HG02610 (cell line): ENCODE data around the gene PDPK1.
"Not testable (repeated sequence)": the region's sequence is repeated elsewhere in the genome, so short reads cannot be mapped to it uniquely, and the experiment has no call there.

ENCODE experiments used
- ATAC-seq: cut with Tn5 transposase; IDR thresholded peaks from one replicate; pipeline ENCODE4 v1.9.1; 2021; ENCODE audit warnings: mild to moderate bottlenecking, moderate library complexity; ENCODE audit not compliant: unreplicated experiment

Gene PDPK1

GRCh38 chr16:2609827-2610470 is 72.1 kb downstream of the PDPK1 start:
- no peak for ATAC-seq

GRCh38 chr16:2610781-2611498 is 73.1 kb downstream of the PDPK1 start:
- no peak for ATAC-seq

DNA sequence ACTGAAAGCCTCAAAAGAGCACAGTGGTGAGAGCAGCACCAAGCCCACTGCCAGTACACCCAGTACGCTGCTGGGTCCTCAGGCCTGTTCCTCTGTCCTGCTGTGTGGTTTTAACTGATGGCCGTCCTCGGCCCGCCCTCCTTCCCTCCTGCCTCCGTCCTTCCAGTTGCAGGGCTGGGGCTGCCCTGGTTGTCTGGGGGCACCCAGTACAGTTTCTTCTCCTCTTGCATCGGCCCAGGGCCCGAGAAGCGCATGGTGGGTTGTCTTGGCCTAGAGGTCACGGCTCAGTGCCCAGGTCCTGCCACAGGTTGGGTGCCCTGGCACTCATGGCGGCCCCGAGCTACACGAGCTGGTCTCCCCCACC is 73.7 kb downstream of the PDPK1 start:
- ATAC-seq, result no peak

- ATAC-seq, result not testable (repeated sequence)
Measured at GRCh38 chr16:2611877-2612276, 74.1 kb downstream of the PDPK1 start.

DNA sequence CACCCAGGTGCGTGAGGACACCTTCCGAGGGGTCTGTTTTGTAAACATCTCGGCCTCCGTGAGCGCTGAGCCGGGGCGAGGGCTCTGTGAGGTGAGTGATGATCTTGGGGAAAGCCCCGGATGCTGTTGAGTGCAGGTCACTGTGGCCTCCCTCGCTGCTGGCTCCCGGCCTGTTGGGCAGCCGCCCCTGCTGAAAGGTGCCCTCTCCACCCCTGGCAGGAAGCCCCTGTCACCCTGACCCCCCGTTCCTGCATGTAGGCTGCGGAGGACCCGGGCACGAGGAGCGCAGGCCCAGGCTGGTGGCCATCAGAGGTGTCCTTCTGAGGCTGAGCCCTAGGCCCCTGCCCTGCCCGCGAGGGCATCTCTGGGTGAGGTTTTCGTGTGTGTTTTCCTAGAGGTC is 75.4 kb downstream of the PDPK1 start:
- not testable (repeated sequence) for ATAC-seq

- ATAC-seq, result no peak
Measured at GRCh38 chr16:2614761-2615191, 77.0 kb downstream of the PDPK1 start.

DNA sequence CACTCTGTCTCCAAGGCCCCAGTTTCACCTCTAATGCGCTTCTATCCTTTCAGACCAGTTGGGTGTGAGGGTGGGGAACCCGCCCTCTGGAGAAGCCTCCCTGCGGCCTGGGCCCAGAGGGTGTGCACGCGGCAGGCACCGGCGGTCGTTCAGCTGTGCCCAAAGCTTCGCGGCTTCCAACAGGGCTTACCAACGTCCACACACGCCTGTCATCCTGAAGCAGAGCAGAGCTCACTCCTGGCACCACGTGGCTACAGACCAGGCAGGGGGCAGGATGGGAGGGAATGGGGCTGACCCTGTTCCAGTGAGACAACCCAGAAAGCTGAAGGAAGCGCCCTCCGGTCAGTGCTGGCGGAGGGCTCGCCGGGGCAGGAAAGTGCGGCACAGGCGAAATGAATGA is 81.1 kb downstream of the PDPK1 start:
- ATAC-seq, result not testable (repeated sequence)

GRCh38 chr16:2619628-2620027 is 81.8 kb downstream of the PDPK1 start:
- not testable (repeated sequence) for ATAC-seq

- not testable (repeated sequence) for ATAC-seq
Measured at GRCh38 chr16:2620870-2621269, 83.0 kb downstream of the PDPK1 start.

- ATAC-seq, result not testable (repeated sequence)
Measured at GRCh38 chr16:2621395-2621794, 83.6 kb downstream of the PDPK1 start.

GRCh38 chr16:2627075-2627474 is 89.3 kb downstream of the PDPK1 start:
- not testable (repeated sequence) for ATAC-seq

- ATAC-seq, result not testable (repeated sequence)
Measured at GRCh38 chr16:2631203-2631602, 93.4 kb downstream of the PDPK1 start.

DNA sequence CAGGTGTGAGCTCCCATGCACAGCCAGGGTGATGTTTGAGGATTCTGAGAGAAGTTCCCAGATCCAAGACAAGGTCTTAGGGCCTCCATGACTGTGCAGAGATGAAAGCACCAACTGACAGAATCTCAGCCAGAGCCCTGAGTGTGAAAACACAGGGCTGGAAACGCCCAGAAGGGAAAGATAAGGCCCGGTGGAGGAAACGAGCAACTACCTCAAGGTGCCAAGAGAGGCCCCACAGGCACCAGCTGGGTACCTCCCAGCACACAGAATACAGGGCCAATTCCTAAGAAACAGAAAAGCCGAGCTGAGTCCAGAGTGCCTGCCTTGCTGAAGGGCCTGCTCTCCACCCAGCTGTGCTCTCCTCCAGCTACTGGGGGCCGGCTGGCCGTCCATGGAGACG is 94.5 kb downstream of the PDPK1 start:
- ATAC-seq, result not testable (repeated sequence)

DNA sequence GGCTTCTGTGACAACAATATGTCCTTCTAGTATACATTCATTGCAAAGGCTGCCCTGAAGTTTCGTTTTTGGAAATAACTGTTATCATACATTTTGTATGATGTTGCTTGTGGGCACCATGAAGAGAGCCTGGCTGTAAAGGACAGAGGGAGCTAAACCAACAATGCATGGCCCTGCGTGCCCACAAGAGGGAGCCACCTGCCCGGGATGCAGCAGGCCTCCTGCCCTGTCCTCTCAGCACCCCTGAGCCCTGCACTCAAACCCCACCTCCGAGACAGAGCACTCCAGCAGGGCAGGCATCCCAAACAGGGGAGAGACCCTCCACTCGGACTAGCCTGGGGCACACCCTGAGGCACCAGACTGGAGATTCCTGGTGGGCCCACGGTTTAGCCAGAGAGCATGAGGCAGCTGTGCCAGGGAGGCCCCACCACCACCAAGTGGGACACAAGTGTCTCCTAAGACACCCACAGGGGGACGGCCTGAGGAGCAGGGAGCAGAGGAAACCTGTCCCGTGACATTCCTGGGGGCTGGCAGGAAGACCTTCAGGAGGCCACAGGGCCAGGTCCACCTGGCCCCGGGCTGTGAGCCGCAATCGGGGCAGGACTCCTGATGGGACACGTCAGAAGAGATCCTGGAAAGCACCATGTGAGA is 101.4 kb downstream of the PDPK1 start:
- not testable (repeated sequence) for ATAC-seq

GRCh38 chr16:2639722-2640072 is 101.9 kb downstream of the PDPK1 start:
- not testable (repeated sequence) for ATAC-seq

GRCh38 chr16:2642561-2642960 is 104.7 kb downstream of the PDPK1 start:
- ATAC-seq, result not testable (repeated sequence)

- not testable (repeated sequence) for ATAC-seq
Measured at GRCh38 chr16:2644754-2645453, 107.1 kb downstream of the PDPK1 start.

- ATAC-seq, result not testable (repeated sequence)
Measured at GRCh38 chr16:2651268-2651871, 113.5 kb downstream of the PDPK1 start.
